ENCODE measurements around the gene CNIH1.

- no peak for TF ChIP-seq CTCF (IDR thresholded peaks at IDR 0.05)
- TF ChIP-seq POLR2A (IDR thresholded peaks at IDR 0.05) = no peak
Observed at GRCh38 chr14:54396183-54396492, 45.0 kb downstream of the CNIH1 start.
